ENCODE measurements around the gene MUC15.

DNA sequence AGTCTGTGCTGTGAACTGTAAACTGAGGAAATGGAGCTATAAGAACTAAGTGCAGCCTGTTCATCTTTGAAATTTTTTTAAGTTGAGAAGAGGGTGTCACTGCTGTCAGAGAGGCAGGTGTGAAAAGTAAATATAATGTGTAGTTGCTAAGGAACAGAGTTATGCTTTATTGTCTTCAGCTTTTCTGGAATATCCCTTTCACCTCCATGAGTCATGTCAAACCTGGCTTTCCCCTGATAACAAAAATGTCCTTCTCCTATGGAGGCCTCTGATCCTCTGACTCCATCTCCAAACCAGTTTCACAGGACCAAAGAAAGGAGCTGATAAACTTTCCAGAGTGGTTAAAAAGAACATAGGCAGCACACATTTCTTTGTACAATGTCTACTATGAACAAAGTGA is 12.8 kb upstream of the MUC15 start:
- TF ChIP-seq, protein P1, sequence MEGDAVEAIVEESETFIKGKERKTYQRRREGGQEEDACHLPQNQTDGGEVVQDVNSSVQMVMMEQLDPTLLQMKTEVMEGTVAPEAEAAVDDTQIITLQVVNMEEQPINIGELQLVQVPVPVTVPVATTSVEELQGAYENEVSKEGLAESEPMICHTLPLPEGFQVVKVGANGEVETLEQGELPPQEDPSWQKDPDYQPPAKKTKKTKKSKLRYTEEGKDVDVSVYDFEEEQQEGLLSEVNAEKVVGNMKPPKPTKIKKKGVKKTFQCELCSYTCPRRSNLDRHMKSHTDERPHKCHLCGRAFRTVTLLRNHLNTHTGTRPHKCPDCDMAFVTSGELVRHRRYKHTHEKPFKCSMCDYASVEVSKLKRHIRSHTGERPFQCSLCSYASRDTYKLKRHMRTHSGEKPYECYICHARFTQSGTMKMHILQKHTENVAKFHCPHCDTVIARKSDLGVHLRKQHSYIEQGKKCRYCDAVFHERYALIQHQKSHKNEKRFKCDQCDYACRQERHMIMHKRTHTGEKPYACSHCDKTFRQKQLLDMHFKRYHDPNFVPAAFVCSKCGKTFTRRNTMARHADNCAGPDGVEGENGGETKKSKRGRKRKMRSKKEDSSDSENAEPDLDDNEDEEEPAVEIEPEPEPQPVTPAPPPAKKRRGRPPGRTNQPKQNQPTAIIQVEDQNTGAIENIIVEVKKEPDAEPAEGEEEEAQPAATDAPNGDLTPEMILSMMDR (IDR thresholded peaks at IDR 0.05) = no peak
- TF ChIP-seq POLR2A (IDR thresholded peaks at IDR 0.05) = no peak

Data from vagina (tissue), 2 donors.